ELF-1 (cell line): ENCODE results near the gene EXOG.

Experiments
- DNase-seq: peaks from one replicate; pipeline ENCODE4 v3.0.0-alpha.2; 2016; ENCODE audit warnings: low read depth, low spot score

Gene EXOG, protein sequence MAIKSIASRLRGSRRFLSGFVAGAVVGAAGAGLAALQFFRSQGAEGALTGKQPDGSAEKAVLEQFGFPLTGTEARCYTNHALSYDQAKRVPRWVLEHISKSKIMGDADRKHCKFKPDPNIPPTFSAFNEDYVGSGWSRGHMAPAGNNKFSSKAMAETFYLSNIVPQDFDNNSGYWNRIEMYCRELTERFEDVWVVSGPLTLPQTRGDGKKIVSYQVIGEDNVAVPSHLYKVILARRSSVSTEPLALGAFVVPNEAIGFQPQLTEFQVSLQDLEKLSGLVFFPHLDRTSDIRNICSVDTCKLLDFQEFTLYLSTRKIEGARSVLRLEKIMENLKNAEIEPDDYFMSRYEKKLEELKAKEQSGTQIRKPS

DNA sequence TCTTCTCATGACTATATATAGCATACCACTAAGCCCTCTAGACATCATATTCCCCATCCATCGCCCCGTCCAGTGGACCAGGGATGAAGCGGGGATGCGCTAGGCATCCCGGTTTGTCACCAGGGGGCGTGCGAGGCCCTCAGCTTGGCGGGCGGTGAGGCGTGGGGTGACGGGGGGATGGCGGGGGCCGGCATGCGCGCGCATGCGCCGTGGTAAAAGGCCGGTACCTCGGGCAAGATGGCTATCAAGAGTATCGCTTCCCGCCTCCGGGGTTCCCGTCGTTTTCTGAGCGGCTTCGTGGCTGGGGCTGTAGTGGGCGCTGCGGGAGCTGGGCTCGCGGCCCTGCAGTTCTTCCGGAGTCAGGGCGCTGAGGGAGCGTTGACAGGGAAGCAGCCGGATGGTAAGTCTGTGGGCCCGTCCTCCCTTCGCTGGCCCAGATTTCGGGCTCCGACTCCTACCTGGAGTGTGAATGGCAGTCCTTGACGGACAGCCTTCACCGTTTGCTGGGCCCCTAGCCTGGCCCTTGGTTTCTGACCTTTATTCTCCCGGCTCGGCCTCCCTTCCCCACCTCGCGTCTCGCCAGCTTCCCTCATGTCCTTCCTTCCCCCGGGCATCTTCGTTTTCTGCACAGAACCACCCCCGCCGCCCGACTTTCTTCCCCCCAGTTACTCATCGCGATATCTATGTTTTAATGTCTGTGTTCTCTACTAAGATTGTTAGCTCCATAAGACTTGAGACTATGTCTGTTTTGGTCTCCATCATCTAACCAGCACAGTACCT lies at the start of gene EXOG:
Gene EXOG, plus strand, starts transcription at position 210 of the 780 bp plus-strand sequence. Its CDS starts 28 bp downstream, at position 238.
- peak; percentile 96 for DNase-seq

DNA sequence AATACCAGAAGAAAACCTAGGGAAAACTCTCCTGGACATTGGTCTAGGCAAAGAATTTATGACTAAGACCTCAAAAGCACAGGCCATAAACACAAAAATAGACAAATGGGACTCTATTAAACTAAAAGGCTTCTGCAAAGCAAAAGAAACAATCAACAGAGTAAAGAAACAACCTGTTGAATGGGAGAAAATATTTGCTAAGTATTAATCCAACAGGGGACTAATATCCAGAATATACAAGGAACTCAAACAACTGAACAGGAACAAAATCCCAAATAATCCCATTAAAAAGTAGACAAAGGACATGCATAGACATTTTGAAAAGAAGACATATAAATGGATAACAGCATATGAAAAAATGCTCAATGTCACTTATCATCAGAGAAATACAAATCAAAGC lies 49.3 kb upstream of the EXOG start:
- DNase-seq, result no peak

DNA sequence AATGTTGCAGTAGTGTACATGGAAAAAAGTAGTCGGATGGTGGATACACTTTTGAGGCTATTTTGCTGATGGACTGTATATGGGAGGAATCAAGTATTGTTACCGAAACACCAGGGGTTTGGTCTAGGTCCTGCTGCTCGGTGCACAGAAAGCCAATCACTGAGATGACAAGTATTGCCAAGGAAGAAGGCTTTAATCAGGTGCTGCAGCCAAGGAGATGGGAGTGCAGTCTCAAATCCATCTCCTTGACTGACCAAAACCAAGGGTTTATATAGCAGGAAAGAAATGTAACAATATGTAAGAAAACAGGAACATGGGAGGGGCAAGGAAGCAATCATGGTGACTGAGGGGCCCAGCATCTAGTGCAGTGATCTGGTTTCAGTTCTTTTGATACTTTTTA lies 45.3 kb upstream of the EXOG start:
- no peak for DNase-seq

DNA sequence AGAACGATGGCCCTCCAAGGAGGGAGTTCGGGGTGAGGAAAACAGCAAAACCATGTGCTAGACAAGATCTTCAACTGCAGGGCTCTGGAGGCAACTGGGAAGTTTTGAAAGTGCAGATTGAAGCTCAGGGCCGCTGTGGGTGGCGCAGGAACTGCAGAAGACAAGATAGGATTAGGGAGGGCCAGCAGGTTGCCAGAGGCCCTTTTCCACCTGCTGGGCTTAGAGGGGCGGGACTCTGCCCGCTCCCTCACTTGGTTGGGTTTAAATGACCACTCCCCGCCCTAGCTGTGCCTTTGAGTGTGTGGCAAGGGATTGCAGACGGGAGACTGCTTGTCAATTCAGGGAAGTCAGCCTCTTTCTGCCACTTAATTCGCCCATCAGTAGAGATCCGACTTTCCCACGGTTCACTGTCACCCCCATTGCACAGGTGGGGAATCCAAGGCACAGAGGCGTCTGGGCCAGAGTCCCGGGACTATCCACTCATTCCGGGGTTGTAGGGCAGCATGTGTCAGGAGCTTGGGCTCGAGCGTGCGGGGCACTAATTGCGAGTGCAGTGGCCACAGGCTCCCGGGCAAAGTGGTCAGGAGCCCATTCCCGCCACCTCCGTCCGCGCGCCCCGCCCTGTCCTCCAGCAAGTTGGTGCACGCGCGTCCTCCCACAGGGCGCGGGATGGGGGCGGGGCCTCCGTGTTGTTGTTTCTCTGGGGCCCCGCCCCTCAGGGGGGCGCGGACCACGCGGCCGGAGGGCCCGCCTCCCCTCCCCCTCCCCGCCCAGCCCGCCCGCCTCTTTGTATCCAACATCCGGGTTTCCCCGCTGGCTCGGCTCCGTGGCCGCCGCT lies 42.8 kb upstream of the EXOG start, which contains the start of gene ACVR2B:
Gene ACVR2B, plus strand, starts transcription at position 816 of the 838 bp plus-strand sequence. CDS start 433 bp downstream, outside the sequence.
- DNase-seq, result peak; percentile 97

DNA sequence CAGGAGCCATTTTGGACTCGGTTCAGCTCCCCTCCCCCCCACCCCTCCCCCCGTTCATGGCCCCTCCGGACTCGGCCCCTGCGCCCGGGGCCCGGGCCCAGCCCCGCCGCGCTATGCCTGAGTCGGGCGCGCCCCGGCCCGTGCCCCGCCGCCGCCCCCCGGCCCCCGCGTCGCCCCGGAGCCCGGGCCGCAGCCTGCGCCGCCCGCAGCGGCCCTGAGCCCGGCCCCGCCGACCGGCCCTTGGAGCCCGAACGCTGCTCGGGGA lies 42.3 kb upstream of the EXOG start:
- no peak for DNase-seq

DNA sequence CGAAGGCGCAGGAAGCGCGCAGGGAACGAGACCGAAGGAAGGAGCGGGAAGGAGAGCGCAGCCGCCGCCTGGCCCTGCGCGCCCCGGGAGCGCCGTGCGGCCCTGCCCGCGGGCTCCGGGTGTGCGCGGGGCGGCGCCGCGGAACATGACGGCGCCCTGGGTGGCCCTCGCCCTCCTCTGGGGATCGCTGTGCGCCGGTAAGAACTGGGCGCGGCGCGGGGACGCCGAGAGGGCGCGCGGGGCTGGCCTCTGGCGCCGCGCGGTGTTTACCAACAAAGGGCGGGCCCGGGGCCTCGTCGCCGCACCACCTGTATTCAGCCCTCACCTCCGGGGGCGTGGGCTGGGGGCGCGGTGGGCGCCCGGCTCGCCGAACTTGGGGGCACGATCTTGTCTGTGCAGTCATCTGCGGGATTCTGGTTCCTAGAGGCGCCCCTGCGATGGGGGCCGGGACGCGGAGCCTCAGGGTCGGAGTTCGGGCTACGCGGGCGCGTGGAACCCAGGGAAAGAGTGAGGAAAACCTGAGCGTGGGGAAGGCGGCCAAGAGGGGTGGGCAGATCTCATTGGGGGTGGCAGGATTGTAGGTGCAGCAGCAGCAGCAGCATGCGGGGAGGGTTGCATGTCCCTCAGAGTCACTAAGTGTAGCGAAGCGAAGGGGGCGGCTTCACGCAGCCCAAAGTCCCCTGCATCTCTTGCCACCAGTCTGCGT lies 41.8 kb upstream of the EXOG start:
- no peak for DNase-seq

DNA sequence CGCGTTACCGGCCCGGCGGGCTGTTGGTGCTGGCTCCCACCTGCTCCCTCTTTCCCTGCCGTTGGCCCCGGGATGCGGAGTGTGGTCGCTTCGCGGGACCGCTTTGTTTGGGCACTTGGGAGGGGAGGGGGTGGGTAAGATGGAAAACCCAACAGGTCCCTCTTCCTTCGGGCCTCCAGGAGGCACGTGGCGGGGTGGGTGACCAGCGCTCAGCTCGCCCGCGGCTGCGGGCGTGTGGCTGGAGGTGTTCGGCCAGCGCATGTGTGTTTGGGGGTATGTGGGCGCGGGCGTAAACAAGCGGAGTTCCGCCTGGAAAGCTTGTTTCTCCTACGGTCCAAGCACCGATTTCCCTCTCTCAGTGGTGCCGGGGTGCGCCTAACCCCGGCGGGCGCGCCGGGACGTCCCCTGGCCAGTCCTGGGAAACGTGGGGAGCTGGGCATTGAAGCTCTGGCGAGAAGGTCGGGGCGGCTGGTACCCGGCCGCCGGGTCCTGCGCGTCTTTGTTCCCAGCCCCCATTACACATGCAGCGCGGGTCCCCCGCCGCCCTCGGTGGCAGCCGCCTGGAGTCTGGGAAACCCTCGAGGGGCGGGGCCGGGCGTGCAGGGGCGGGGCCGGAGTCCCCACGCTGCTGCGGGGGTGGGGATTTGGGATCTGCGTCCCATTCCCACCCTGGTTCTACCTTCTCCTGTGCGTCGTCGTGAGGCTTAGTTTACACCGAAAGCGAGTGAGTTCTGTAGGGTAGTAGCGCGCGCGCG lies 41.1 kb upstream of the EXOG start:
- peak; percentile 80 for DNase-seq

DNA sequence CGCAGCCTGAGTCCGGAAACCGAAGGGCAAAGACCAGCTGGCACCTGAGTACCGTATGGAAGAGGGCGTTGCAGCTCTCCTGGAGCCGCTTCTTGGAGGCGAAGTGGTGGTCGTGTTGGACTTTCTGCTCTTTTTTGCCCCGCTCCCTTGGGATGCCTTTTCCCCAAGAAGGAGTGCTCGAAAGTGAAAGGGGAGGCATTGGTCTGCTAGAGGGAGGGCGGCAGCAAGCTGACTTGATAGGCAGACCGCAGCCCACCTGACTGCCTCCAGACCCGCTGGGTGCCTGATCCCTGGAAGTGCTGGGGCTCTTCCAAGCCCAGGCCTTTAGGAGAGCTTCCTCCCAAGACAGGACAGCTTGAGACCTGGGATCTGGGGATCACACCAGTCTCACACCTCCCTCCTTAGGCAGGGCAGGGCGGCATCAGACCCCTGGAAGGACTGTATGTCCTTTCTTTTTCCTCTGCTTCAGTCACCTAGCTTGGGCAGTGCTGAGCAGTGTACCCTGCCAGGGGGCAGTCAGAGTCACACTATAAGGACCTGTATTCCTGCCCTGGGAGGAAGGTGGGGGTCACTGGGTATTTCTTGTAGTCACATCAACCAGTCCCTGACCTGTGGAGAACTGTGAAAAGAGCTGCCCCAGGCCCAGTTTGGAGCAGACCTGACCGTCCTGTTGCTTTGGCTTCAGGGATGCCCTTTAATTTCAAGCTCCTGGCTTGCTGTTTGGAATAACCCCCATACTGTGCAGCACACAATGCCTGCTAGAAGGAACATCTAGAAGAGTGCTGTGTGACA lies 40.3 kb upstream of the EXOG start:
- peak; percentile 84 for DNase-seq

DNA sequence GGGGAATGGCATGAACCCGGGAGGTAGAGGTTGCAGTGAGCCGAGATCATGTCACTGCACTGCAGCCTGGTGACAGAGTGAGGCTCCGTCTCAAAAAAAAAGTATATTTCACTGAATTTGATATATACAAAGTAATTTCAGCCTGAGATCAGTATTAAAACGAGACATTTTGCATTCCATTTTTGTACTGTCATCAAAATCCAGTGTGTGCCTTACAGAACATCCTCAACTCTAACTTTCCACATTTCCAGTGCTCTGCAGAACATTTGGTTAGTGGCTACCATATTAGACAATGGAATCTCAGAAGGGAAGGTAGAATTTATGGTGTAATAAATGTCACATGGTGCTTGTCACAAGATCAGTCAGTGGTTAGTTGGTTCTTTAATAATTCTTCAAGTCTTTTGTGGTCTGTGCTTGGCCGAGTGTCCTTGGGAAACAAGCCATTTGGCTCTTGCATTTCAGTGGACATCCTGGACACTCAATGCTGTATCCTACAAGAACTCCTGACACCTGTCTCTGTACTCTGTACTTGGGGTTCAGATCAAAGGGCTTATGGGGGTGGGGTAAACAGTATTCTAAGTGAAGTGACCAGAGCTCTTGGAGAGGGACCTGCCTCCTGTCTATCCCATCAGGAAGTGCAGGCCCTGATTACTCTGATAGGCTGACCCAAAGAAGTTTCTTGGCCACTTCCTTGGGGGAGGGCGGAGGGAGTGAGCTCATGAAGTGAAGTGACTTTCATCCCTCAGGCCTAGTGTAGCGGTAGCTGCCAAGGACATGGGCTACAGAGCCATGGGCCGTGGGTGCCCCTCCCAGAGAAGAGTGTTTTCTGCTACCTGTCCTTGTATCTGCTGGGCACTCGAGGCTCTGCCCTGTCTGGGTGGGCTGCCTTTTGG lies 38.8 kb upstream of the EXOG start:
- no peak for DNase-seq

DNA sequence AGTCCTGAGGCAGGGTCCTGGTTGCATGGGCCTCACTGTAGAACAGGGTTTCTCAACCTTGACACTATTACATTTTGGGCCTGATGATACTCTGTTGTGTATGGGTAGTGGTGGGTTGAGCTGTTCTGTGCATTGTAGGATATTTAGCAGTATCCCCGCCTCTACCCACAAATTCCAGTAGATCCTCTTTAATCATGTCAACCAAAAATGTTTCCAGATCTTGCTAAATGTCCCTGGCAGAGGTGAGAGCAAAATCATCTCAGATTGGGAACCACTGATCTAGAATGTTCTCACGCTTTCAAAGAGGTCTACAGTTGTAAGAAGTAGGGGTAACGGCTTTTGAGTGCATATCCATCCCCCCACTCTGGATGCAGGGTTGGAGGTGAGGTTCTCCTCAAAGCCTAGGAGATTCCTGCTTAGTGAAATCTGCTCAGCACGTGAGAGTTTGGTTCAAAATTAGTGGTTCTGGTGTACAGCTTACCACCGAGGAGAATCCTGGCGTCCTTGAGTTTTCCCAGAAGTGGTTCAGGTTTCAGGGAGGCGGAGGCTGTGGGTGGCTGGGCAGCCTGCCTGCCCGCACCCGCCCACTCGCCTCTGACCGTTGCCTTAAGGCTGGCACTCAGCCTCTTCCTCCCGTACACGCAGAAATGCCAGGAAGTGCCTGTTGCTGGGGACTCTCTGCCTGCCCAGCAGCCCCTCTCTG lies 37.2 kb upstream of the EXOG start:
- no peak for DNase-seq

DNA sequence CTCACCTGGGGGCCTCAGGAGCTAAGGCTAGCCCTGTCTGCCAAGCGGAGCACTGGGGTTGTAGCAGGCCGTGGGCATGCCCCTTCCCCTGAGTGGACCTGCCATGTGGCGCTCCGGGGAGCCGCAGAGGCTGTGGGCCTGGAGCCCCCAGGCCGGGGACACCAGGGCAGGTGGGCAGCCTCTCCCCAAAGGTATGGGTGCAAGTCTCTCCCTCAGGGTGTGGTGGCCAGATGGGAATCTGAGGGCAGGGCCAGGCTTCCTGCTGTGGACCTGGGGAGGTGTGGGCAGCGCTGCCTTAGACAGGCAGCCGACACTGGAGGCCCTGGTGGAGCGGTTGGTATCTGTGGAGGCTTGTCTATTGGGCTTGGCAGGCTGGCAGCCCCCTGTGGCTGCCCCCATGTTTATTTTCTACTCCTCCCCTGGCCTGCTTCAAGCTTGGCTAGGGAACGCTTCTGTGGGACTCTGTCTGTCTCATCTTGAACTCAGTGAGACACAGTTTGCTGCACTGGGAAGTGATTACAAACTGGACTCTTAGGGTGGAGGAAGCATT lies 36.6 kb upstream of the EXOG start:
- no peak for DNase-seq

DNA sequence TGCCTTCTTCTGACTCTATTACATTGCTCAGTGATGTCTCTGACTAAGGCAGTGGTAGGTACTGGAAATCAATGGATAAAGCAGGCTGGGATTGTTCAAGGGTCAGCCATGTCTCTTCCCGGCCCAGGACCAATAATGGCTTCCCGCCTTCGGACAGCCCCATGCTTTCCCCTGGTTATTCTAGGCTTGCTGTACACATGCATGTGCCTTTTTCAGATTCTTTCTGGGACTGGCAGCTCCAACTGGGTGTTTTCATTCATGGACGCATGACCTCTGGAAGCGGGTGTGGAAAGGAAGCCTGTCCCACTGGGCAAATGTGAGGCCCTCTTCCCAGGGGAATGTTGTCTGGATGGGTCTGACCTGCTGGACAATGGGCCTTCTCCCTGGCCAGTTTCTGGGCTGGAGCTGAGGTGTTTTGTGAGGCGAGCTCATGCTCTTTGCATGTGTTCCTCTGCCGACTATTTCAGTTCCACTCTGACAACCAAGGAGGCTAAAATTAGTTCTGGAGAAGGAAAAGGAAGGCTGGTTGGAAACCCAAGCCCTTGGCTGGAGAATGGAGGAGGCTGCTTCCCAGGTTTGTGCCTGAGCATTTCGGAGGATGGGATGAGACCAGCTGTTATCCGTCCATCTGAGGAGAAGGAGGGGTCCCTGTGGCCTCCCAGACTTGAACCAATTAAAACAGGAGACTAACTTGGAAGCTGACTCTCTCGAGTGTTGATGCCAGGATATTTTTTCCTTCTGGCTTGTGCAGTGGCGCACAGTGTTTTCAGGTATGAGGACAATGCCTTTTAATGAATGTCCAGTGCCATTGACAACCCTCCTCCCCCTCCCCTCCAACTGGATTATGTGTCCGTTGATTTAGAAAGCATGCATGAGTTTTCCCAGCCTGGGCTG lies 35.5 kb upstream of the EXOG start:
- DNase-seq, result no peak

DNA sequence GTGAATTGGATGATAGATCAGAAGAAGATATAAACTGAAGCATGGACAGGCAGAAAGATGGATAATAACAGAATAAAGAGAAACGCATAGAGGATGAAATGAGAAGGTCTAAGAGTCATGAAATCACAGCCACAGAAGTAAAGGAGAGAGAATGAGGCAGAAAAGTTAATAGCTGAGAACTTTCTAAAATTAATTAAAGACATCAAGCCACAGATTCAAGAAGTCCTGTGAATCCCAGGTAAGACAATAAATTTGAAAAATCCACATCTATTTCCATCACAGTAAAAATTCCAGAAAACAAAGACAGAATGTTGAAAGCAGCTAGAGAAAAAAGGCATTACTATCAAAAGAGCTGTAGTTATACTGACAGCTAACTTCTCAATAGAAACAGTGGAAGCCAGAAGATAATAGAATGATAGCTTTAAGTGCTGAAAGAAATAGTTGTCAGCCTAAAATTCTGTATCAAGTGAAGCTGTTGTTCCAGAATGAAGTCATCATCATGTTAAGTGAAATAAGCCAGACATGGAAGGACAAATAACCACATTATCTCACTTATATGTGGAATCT lies 30.5 kb upstream of the EXOG start:
- DNase-seq, result no peak

DNA sequence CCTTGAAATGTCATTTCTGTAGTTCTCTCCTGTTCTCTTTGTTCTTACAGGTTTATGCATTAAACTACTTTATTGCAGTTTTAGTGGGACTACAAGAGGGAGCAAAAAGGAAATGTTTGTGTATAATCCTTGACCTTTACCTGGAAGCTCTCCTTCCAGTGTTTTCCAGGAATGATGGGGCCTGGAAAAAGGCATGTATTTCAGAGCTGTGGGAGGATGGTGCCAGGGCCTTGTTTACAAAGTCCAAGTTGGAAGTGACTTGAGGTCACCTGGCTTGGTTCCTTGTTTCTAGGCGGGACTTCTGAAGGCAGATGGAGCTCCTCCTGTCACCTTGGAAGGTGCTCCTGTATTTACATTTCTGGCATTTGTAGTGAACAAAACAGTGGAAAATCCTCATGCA lies 27.4 kb upstream of the EXOG start:
- DNase-seq, result no peak

DNA sequence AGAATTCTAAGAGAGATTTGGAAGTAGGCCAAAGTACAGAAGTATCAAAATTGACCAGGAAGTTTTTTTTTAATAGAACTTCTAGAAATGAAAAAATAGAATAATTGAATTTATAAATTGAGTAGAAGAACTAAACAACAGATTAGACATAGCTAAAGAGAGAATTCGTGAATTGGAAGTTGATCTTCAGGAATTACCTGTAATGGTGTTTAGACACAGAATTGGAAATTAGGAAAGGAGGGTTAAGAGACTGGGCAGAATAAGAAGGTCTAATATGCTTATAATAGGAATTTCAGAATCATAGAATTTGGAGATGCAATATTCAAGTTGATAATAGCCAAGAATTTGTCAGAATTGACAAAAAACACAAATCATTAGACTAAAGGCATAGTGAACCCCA lies 26.3 kb upstream of the EXOG start:
- DNase-seq, result no peak

DNA sequence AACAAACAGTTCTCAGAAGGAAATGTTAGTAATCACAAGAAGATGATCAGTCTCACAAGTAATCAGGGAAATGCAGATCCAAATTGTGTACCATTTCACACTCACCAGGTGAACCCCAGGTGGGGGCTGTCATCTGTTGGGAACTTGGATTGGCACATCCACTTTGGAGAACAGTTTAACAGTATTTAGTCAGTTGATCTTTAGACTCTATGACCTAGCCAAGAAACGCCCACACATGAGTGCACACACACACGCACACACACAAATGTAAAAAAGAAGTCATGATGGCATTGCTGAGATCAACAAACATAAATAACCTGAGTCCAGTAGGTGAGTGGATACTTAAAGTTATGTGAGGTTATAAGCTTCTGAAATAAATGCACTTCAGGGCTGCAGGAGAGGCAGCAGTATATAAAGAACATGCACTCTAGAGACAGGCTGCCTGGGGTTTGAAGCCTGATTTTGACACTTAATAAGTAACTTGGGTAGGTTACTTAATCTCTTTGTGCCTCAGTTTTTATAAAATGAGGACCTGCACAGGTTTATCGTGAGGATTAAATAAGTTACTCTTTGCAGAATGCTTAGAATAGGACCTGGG lies 24.8 kb upstream of the EXOG start:
- DNase-seq, result no peak
